NCI-H1436 (cell line): ENCODE data around the gene EZR.
"Not testable (repeated sequence)": the region's sequence is repeated elsewhere in the genome, so short reads cannot be mapped to it uniquely, and the experiment has no call there.

ENCODE experiments used
- DNase-seq: peaks from one replicate; lab custom pipeline; 2025; lab: John Stamatoyannopoulos, UW

Gene EZR

DNA sequence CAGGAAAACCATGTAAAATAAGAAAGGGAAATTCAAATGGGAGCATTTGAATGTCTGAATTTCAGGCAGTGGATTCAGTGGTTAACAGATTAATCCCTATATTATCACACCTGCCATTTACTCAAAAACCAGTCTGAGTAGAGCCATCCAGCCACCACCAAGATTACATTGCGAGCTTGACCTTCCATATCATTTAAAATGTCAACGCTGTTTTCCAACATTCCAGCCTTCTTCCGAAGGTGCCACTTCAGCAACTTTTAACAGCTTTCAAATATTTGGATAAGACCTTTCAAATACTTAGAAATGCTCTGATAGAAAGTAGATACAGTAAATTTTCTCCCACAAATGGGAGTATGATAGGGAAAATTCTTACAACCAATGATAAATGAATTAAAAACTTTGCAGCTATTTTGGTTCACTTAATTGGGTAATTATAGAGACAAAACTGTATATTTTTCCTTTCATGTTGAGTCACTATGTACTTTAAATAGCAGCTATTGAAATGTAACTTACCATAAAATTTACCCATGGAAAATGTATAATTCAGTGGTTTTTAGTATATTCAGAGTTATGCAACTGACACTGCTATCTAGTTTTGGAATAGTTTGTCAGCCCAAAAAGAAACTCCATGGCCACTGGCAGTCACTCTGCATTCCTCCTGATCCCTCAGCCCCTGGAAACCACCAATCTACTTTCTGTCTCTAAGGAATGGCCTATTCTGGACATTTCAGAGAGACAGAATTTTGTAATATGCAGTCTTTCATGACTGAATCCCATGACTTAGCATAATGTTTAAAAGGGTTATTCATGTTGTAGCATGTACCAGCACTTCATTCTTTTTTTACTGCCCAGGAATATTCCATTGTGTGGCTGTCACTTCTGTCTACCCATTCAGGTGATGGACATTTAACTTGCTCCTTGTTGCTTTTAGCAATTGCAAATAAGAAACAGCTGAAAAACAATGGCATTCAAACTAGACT lies 21.5 kb downstream of the EZR start:
- no peak for DNase-seq

DNA sequence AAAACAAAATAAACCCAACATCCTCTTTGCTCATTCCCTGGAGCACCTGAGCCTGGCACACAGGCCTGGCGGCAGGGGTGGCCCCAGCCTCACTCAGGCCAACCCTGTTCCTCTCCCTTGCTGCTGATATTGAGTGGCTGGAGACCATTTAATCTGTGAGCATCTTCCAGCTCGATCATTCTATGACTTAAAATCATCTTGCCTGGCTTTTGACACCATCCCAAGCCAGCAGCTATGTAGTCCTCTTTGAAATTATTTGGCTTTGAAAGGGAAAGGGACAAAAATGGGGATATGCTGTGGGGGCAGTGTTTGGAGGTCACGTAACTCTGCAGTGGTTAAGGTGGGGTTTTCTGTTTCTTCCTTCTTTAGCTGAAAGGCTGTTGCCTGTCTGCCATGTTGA lies 22.8 kb downstream of the EZR start:
- no peak for DNase-seq

DNA sequence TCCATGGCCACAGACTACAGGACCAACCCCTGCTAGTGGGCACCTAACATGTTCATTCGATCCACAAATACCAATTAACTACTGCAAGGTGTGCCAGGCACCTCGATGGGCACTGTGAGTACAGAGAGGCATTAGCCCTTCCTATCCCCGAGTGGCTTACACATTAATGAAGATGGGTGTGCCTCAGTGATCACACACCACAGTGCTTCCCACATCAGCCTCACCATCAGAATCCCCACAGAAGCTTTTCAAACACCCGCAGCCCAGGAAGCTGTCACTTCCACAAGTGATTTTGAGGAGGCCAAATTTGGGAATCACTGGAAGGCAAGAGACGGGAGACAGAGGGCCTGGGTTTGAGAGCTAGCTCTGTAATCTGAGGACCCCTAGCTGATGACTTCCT lies 23.7 kb downstream of the EZR start:
- no peak for DNase-seq

DNA sequence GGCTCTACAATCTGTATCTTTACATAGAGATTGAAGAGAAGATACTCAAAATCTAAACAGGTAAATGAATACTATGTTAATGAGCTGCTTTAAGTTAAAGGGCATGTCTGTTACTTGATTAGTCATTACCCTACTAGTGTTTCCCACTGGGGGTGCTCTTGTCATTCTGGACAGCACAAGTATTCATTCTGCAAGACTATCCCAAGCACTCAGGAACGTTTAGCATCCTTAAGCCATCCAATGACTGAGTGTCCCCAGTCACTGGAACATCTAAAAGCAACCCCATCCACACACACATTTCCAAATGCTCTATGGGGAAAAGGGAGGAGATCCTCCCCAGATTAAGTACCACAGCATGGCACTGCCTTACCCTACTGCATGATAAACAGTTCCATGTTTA lies 25.7 kb downstream of the EZR start:
- no peak for DNase-seq

DNA sequence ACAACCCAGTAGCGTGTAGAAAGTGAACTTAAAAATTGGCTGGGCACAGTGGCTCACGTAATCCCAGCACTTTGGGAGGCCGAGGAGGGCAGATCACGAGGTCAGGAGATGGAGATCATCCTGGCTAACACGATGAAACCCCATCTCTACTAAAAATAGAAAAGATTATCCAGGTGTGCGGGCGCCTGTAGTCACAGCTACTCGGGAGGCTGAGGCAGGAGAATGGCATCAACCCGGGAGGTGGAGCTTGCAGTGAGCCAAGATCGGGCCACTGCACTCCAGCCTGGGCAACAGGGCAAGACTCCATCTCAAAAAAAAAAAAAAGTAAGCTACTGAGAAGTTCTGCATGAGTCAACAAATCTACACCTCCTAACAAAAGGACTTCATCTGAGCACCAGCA lies 26.7 kb downstream of the EZR start:
- not testable (repeated sequence) for DNase-seq

DNA sequence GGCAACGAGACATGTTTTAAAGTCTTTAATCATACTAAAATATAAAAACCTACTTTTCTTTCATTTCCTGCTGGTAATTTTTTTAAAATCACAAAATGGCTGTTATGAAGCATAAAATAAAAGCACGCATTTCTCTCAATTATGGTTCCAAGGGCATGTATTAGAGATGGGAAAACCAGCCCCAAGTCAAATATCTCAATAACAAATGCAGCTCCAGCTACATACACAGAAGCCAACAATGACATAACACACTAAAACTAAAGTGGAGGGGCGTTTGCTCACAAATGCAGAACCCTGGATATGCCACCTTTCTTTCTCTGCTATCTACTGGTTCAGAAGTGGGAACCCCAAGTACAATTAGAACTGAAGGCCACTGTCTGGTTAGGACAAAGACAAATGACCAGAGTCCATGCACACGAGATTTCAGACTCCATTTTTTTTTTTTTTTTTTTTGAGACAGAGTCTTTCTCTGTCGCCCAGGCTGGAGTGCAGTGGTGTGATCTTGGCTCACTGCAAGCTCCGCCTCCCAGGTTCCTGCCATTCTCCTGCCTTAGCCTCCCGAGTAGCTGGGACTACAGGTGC lies 27.8 kb downstream of the EZR start:
- DNase-seq: no peak

DNA sequence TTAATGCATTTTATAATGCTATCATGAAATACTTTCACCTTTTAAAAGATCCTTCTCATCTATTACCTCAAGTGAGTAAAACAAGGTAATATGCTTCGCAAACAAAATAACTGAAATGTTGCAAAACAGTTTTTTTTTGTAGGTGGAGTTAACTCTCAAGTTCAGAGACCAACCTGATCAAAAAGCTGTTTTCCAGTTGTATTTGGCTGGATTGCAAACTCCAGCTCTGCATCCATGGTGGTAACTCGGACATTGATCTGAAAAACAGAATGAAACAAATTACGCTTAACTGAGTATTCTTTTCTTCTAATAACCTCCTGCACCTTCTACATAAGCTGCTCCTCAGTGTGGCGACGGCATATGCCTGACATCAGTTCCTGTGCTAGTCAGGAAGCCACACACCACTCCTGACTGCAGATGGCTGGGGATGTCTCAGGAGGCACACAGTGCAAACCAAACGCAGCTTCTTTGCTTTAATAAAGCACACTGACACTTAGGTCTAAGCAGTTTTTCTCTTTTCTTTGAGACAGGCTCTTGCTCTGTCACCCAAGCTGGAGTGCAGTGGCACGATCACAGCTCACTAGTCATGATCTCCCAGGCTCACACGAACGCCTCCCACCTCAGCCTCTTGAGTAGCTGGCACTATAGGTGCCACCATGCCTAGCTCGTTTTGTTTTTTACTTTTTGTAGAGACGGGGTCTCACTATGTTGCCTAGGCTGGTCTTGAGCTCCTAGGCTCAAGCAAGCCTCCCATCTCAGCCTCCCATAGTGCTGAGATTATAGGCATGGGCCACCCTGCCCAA lies 29.9 kb downstream of the EZR start:
- no peak for DNase-seq

DNA sequence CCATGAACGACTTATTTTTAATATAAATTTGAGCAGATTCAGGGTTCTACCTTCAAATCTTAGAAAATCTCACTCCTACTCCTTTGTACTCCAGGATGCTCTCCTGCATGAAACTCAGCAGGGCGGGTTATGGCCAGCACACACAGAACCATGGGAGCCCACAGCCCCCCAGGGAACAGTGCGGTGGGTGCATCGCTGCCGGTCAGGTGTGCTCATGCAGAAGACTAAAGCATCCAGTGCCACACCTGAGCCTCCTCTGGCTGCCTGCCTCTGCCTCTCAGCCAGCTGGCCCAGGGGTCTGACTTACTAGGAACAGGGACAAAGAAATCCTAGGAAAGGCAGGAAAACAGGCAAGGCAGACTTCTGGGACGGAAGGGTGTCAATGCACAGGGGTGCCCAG lies 31.8 kb downstream of the EZR start:
- no peak for DNase-seq

DNA sequence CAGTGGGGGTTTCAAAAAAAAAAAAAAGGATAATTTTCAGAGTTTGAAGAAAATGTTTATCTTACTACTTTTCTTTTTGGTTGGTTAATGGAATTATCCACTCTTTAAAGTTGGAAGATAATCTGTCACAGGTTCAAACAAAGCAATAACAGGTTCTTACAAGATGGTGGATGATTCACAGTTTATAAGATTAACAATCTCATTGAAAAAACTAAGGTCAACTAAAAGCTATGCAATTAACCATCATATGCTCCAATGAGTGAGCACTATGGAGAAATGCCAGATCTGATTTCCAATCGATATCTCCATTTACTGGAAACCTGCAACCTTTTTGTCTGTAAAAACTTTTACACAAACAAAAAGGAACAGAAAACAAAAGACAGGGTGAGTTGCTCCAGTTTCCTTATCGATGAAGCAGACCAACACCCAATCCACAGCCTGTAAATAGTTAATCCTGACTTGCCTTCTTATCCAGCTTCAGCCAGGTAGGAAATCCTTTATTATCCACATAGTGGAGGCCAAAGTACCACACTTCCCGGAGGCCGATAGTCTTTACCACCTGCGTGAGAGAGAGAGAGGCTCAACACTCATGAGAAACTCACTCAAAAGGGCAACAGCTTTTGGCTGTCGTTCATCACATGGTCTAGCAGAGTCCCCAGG lies 32.4 kb downstream of the EZR start:
- DNase-seq: no peak

DNA sequence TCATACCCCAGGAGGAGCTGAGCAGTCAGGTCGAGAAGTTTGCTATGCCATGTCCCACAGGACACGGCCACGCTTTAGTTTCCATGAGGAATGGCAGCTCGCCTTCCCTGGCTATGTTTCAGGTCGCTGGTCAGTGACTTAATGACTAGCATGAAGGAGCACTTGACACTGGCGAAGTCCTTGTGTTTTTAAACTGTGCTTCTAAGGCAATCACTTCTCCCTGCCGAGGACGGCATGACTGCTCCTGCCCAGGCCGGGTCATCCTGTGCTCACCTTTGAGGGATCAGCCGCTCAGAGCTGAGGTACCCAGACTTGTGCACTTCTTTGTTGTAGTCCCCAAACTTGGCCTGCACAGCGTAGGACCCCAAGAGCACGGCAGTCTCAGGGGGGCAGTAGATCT lies 34.1 kb downstream of the EZR start:
- DNase-seq: no peak

DNA sequence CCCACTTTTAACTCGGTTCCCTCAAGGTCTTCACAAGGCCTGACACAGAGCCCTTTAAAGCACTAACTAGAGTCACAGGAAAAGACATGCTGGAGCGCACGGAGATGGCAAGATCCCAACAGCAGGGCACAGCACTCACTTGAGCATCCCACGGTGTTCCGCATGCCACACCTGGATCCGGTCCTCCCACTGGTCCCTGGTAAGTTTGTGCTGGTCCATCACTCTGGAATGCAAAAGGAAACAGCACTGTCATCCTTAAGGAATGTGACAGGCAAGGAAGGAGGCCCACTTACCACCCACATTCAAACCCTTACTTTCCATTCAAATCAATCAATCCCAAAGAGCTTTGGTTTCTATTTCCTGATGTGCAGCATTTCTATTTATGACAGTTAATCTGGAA lies 34.7 kb downstream of the EZR start:
- no peak for DNase-seq

DNA sequence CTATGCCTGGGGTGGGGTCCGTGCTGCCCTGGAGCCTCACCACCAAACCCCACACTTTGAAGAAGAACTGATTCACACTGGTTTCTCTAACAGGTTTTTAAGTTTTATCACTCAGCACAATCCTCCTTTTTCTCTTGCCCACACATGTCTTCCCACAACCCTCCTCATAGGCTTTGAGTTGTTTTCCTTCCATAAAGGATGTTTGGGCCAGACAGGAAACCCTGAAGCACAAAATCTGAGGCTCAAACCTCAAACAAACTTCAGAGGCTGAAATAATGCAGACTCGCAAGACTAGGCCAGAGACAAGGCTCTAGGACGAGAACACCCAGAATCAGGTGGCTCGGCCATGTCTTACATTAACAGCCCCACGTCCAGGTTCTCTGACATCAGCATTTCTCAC lies 35.3 kb downstream of the EZR start:
- DNase-seq: no peak

DNA sequence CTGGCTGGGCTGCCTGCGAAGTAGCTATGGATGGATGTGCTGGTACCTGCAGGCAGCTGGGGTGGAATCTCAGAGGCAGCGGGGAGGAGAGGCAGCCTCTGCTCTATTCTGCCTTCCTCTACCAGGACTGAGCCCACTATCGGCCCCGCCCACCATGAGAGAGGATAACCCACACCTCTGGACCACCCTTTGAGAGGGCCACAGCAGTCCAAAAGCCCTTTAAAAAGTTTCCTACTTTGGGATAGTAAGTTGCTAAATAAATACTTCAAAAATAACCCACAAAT lies 36.1 kb downstream of the EZR start:
- no peak for DNase-seq

DNA sequence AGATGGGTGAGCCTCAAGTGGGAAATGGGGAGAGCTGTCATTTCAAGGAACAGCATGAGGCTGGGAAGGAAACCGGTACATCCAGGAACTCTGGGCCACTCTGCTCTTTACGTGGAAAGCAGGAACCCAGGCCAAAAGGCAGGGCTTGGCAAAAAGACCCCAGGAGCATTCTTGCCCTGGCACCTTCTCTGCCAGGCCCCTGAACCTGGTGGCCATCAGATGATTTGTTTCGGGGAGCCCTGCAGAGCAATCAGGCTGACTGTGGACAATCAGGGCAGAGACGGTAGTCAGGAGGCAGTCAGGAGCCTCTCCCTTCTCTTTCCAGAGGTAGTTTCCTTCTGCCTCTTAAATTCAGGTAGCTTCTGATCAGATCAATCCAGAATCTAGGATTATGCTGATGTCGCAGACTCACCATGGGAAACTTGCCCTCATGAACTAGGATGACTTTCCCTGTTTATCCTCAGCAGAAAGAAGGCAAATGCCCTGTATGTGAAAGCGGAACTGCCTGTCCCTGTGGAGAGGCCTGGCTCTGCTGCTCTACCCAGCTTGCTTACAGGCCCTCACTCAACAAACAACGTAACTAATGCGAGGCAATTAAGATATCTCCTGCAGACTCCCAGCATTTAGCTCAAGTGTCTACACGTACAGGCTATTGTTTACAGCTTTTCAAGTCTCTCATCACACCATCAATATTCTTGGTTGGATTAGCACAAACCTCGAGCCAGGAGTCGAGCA lies 36.6 kb downstream of the EZR start:
- no peak for DNase-seq

DNA sequence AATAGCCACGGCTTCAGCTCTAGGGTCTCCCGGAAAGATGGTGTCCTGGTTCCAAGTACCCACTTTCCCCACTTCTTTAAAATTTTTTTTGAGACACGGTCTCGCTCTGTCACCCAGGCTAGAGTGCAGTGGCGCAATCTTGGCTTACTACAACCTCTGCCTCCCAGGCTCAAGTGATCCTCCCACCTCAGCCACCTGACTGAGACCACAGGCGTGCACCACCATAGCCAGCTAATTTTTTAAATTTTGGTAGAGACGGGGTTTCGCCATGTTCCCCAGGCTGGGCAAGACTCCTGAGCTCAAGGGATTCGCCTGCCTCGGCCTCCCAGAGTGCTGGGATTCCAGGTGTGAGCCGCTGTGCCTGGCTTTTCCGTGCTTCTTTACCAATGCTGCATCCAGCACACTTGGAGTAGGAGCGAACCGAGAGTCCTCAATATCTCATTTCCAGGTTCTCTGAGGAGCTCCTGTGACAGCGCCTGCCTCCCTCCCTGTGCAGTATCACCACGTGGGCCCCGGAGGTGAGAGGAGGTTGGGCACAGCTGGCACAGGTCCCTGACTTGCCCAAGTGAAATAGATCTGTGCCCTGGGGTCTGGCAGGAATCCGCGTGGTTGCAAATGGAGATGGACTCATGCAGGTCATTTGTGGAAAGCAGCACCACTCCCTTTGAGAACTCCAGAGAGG lies 37.3 kb downstream of the EZR start:
- DNase-seq: no peak

DNA sequence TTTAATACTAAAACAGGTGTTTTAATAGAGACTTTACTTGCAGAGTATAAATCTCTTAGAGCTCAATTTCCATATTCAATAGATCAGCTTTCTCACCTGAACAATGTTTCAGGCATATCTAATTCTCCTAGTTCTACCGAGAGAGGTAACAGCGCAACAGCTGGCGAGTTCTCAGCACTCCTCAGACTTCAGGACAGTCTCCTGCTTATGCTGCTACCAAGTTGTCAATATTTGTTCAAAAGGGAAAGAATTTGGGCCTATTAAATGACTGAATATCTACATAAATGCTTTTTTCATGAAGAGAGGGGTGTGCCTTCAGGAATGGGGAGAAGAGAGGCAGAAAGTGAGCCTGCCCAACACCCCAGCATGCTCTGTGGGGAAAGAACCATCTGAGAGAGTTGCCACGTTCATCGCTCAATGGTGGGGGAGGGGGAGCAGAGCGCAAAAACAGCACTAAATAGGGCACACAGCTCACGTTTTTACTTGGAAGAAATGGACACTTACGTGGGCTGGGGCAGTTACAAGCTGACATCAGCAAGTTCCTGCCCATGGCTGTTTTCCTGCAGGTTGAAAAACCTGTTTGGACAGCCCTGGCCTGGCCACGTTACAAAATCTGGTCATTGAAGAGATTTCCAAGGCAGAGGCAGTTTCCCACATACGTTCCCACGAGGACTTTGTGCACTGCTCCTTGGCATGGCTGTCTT lies 38.0 kb downstream of the EZR start:
- DNase-seq: no peak

DNA sequence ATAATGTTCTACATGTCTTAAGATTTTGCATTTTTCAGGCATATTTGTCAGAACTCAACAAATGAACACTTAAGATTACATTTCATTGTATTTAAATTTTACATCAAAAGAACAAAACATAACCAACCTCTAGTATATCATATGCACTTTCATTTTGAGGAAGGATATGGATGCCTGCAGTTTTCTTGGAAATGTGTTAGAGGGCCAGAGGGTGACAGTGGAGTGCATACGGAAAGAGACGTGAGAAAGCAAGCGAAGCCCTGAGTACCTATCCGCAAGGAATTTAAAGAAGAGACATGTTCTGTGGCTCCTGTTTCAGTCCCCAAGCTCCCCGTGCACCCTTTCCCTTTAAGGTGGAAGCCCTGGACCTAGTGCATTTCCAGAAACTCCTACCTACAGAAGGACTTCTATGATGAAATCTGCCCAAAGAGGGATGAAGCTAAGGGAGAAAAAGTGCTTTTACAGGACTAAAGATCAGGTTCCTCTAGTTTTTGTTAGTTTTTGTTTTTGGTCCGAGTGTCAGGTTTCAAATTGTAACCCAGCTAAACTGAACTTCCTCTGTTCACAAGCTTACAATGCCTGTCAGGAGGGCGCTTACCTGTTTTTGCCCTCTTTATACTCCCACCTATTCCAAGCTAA lies 38.8 kb downstream of the EZR start:
- no peak for DNase-seq

DNA sequence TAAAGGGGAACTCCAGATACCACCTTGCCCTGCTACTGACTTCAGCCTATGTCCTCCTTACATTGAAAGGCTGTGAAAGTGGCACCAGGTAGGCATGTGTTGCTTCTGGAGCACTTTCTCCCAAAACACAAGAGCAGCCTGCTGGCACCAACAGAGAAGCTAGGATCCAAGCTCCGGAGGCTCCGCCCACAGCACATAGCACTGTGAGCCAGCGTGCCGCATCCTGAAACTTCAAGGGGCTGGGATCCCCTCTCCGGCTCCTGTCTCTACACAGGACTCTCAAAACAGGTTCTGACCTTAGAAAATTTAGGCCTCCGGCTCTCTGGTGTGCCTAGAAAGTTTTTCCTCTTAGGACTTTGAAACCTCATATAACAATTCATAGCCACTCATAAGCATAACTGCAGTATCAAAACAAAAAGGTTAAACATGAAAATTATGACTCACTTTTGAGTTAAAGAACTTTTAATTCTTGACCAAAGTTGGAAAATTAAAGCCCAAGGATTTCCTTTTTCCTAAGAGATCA lies 41.1 kb downstream of the EZR start:
- DNase-seq: no peak

DNA sequence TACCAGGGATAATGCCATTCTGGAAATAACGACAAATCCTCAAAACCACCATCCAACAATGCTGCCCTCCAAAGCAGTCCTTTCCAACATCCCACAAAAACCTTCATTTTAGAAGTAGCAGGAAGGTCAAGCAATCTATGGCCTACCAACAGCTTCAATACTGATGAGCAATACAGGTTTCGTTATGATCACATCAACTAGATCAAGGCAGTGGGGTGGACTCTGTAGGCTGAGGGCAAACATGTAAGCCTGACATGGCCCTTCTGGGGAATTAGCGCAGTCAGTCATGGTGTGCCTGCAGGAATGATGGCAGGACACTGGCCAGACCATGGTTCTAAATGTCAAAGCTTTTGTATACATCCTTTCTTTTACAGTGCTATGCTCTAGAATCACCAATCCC lies 41.7 kb downstream of the EZR start:
- no peak for DNase-seq

DNA sequence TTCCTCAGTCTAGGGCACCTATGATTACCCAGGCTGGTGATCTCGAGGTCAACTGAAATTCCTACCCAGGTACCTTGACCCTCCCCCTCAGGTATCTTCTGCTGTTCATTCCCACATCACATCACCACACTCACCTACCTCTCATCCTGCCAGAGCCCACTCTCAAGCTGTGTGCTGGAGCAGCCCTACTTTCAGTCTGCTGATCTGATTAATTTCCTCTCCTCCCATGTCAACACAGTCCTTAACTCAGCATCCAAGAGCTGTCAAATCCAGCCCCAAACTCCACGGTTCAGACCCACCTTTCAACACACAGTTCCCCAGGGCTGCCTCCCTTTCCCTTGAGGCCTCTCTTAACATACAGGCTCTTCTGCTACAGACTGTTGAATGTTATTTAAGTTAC lies 42.4 kb downstream of the EZR start:
- no peak for DNase-seq
